Adipocyte (in vitro differentiated cells): ENCODE data around the gene FKBP5.

Source experiments
- DNase-seq: peaks from one replicate; pipeline ENCODE4 v3.0.0-alpha.2; 2015; ENCODE audit warnings: low read depth
- H3K27me3 ChIP-seq: replicated peaks from 2 replicates; pipeline ENCODE4 v1.7.0; 2013; ENCODE audit warnings: mild to moderate bottlenecking, low read length, moderate library complexity; ENCODE audit not compliant: control insufficient read depth, insufficient read depth
- H3K36me3 ChIP-seq: 2 replicates; pipeline ENCODE4 v1.7.0; 2013; ENCODE audit warnings: low read length, mild to moderate bottlenecking, moderate library complexity; ENCODE audit not compliant: control insufficient read depth, insufficient read depth, severe bottlenecking
- H3K4me1 ChIP-seq: 2 replicates; pipeline ENCODE4 v1.7.0; 2013; ENCODE audit warnings: mild to moderate bottlenecking, low read length, moderate library complexity; ENCODE audit not compliant: control insufficient read depth, insufficient read depth
- H3K4me3 ChIP-seq: 2 replicates; pipeline ENCODE4 v1.7.0; 2013; ENCODE audit warnings: mild to moderate bottlenecking, low read length, moderate library complexity
- H3K9ac ChIP-seq: 2 replicates; pipeline ENCODE4 v1.7.0; 2013; ENCODE audit warnings: mild to moderate bottlenecking, low read length, moderate library complexity
- H3K9me3 ChIP-seq: 2 replicates; pipeline ENCODE4 v1.7.0; 2013; ENCODE audit warnings: mild to moderate bottlenecking, low read length, moderate library complexity; ENCODE audit not compliant: control insufficient read depth

Gene FKBP5

DNA sequence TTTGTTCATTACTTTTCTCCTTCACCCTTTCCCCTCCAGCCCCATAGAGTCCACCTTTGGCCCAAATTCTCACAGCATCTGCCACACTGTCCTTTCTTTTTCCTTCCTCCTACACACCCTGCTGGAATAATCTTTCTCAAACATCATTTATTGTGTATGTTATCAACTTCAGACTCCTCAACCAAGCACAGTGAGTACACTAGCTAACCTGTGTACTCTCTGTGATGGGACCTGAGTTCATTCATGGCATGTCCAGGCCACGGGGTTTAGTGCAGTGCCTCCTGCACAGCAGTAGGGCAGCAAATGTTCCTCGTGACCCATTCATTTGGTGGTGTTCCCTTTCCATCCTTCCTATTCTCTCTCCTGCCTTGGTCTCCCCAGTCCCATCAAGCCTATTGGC, 41.0 kb upstream of the FKBP5 start:
- H3K27me3 ChIP-seq: no peaks in the 10 kb centered on the region
- peaks cover 68% of the 10 kb centered on the region for H3K4me1 ChIP-seq
- H3K9ac ChIP-seq: peak overlapping the region; percentile 96
- H3K36me3 ChIP-seq: no peaks in the 10 kb centered on the region
- no peak overlapping the region for H3K4me3 ChIP-seq
- no peak for DNase-seq
- no peaks in the 10 kb centered on the region for H3K9me3 ChIP-seq

DNA sequence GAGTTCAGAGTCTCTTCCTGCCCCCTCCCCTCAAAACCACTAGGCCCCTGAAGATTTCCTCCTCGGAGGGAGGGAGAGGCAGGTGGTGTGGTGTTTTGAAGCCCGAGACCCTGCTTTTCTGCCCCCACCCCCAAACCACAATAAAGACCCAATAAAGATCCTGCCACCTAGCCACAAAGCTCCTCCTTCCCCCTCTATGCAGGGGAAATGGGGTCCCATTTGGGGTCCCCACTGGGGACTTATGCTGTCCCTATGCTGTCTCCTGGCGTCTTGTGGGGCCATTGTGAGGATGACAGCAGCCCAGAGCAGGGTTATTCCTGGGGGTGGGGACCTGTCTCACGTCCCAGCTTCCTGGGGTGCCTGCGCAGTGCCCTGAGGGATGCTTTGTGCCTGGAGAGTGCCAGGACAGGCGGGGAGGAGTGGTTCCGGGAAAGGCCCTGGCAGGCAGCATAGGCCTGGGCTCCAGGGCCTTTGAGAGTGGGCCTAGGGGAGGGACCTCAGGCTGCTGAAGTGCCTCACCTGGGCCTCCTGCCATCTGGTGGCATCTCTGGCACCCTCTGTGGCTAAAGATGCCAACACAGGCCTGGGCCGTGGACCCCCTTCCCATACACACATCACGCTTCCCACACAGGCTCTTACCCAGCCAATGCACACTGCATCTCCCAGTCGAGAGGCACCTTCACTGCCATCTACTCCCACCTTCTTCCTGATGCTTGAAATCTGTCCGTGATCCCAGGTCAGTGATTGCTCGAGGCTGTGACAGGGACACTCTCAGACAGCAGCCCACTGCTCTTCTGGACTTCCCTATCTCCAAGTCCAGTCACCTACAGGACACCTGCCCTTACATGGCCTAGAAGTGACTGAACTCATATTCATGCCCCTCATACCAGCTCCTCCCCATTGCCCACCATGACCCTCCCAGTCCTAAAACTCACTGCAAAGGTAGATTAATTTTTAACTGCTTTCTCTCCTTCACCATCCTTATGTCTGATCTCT, 40.3 kb upstream of the FKBP5 start:
- no peaks in the 10 kb centered on the region for H3K9me3 ChIP-seq
- no peaks in the 10 kb centered on the region for H3K36me3 ChIP-seq
- H3K27me3 ChIP-seq: no peaks in the 10 kb centered on the region
- H3K4me1 ChIP-seq: peaks cover 75% of the 10 kb centered on the region
- peak overlapping the region; percentile 96 for H3K9ac ChIP-seq
- peak overlapping the region; percentile 73 for H3K4me3 ChIP-seq
- DNase-seq: no peak

DNA sequence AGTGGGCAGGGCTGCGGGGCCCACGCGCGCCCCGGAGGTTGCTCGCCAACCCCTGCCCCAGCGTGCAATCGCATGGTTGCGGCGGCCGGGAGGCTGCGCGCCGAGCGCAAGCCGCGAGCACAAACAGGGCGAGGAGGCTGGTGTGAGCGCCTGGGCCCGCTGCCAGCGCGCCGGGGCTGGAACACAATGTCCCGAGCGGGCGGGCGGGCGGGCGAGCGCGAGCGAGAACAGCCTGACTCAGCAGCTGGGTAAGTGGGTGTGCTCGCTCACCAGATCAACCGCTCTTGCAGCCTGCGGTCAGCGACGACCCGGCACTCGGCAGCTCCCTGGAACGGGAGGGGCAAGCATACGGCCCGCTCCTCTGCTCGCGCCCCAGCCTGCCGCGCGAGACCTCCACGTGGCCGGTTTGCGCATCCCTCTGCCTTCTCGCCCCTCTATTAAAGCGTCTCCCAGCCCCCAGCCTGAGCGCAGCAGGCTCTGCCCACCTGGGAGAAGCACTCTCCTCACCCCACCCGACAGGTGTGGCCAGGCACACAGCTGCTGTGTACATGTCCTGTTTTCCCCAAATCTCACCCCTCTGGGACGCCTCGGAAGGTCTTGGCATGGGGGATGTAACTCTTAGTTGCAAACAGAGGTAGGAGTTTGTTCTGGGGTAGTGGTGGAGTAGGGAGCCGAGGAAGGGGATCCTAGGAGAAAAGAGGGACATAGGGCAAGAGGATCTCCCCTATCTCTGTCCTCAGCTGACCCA, 39.4 kb upstream of the FKBP5 start:
- H3K4me1 ChIP-seq: peaks cover 80% of the 10 kb centered on the region
- peak overlapping the region; percentile 78 for H3K4me3 ChIP-seq
- no peaks in the 10 kb centered on the region for H3K27me3 ChIP-seq
- no peaks in the 10 kb centered on the region for H3K9me3 ChIP-seq
- peak; percentile 98 for DNase-seq
- H3K36me3 ChIP-seq: no peaks in the 10 kb centered on the region
- H3K9ac ChIP-seq: peak overlapping the region; percentile 96

DNA sequence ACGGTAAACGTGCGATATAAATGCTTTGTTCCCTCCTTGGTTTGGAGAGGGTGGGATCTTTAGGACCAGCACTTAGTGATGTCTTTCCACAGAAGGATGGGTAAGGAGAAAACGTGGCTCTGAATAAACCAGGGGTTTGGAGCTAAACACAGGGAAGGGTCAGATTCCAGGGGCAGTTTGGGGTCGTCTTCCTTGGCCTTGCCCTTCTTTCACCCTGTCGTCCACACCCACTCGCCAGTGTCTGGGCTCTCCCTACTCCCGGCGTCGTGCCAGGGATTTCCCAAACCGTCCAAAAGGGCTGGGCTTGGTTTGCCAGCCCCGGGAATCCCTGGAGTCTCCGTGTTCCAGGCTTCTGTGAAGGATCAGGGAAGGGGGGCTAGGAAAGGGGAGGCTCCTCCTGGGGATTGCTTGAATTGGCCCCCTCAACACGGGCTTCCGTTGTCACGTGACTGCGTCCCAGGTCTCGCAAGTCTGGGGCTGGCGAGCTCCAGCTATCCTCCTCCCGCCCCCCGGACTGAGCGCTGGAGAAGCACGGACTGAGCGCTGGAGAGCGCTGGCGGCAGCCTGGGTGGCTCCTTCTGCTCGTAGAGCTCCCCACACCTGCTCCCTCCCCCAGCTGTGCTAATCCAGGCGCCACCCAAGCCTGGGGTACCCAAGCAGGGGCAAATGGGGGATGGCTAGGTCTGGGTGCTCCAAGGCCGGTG, 38.7 kb upstream of the FKBP5 start:
- H3K4me3 ChIP-seq: peak overlapping the region; percentile 78
- peaks cover 77% of the 10 kb centered on the region for H3K4me1 ChIP-seq
- no peaks in the 10 kb centered on the region for H3K27me3 ChIP-seq
- H3K9ac ChIP-seq: peak overlapping the region; percentile 96
- DNase-seq: peak; percentile 88
- no peaks in the 10 kb centered on the region for H3K9me3 ChIP-seq
- no peaks in the 10 kb centered on the region for H3K36me3 ChIP-seq

DNA sequence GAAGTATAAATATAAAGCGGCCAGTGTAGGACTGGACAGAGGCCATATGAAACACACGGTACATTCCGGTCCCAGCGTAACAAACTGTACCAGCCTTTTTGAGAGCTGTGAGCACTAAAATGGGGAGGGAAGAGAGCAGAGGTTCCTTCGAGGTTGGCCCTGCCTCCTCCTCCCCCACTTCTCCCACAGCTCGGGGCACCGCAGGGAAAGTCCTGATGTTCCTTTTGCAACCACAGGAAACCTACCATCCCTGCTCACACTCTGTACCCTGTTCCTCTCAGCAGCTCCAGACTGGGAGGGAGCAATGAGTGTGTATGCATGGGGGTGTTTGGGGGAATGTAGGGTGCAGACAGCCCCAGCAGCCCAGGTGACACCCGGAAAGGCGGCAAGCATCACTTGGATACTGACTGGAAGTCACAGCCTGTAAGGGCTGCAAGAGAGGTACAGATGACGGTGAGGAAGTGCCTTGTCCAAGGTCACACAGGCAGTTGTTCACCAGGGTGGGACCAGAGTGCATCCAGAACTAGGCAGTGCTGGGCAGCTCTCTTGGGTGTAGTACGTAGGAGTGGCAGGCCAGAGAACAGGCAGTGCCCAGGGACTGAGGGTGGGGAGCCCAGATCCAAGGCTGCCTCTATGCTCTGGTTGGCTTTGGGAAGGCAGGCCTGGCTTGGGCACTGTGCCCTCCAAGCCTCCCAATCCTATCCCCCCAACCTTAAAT, 37.2 kb upstream of the FKBP5 start:
- peaks cover 79% of the 10 kb centered on the region for H3K4me1 ChIP-seq
- peak overlapping the region; percentile 35 for H3K4me3 ChIP-seq
- no peaks in the 10 kb centered on the region for H3K9me3 ChIP-seq
- DNase-seq: peak; percentile 67
- no peaks in the 10 kb centered on the region for H3K36me3 ChIP-seq
- H3K27me3 ChIP-seq: no peaks in the 10 kb centered on the region
- peak overlapping the region; percentile 96 for H3K9ac ChIP-seq

DNA sequence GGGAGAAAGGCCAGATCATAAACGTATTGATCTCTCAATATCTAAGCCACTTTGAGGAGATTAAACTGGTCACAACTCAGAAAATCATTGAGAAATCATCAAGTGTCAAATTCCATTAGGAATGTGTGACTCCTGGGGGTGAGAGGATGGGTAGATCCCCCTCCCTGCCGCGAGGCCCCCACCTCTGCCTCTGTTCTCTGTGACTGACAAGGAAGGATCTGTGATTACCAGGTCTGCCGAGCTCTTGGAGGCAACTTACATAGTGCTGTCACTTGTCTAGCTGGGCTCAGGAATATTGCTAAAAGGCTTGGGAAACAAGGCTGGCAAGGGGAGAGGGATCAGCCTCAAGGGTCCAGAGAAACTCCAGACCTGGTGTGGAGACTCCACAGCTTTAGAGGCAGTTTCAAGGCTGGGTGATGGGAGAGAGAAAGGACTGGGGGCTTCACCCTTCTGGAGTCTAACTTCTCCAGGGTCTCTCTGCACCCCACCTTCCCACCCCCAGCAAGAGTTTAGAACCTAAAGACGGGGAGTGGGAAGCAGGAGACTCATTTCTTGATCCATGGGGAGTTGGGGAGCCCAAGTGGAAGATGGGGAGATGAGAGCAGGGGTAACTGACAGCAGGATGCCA, 36.5 kb upstream of the FKBP5 start:
- peak overlapping the region; percentile 35 for H3K4me3 ChIP-seq
- H3K9me3 ChIP-seq: no peaks in the 10 kb centered on the region
- peak overlapping the region; percentile 96 for H3K9ac ChIP-seq
- H3K27me3 ChIP-seq: no peaks in the 10 kb centered on the region
- DNase-seq: no peak
- H3K36me3 ChIP-seq: no peaks in the 10 kb centered on the region
- H3K4me1 ChIP-seq: peaks cover 78% of the 10 kb centered on the region

DNA sequence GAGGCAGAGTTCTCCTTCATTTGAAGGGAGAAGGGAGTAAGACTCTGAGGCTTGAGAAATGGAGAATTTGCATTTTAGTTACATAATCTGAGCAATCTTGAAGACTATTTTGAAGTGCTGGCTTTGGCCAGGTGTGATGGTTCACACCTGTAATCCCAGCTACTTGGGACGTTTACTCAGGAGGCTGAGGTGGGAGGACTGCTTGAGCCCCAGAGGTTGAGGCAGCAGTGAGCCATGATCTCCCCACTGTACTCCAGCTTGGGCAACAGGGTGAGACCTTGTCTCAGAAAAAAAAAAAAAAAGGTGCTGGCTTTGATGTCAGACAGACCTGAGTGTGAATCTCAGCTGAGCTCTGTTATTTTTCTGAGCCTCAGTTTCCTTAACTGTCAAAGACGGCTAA, 35.8 kb upstream of the FKBP5 start:
- peaks cover 78% of the 10 kb centered on the region for H3K4me1 ChIP-seq
- H3K9me3 ChIP-seq: no peaks in the 10 kb centered on the region
- no peaks in the 10 kb centered on the region for H3K27me3 ChIP-seq
- H3K36me3 ChIP-seq: no peaks in the 10 kb centered on the region
- no peak overlapping the region for H3K4me3 ChIP-seq
- H3K9ac ChIP-seq: peak overlapping the region; percentile 3
- no peak for DNase-seq

DNA sequence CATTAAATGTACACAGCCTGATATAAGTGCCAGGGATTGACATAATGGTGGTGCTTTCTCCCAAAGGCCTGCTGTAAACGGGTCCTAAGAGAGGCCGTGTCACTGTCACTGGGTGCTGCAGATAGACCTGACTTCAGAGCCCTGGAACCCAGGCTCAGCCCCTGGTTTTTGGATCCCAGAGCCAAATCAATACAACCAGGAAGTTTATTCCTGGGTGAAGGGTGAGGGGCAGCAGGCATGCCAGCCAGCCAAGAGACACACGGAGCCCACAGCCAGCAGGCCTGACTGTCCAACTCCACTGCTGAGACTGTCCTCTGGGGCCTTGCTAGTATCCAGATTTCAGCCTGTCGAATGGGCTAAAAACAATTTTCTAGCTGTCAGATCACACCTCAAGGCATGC, 35.3 kb upstream of the FKBP5 start:
- Histone ChIP-seq H3K4me1 (peaks cover 74% of the 10 kb centered on the region), H3K9ac (peak overlapping the region; percentile 3)
- no peak for DNase-seq

DNA sequence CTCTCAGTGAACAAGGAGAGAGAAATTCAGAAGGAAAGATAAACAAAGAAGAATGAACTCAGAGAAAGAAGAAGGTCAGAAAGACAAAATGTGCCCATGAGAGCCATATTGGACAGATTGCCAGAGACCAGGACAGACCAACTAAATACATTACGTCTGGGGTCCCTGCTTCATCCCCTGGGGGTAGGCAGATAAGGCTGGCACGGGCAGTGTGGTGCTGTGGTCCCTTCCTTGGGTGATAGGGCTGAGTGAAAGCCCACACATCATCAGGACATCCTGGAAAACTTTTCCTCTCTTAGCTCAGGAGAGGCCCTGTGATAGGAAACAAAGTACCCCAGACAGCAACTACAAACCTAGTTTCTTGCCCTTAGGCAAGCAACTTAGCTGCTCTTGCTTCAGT, 34.9 kb upstream of the FKBP5 start:
- H3K9me3 ChIP-seq: no peaks in the 10 kb centered on the region
- H3K4me1 ChIP-seq: peaks cover 69% of the 10 kb centered on the region
- peak overlapping the region; percentile 3 for H3K9ac ChIP-seq
- no peak for DNase-seq
- H3K4me3 ChIP-seq: no peak overlapping the region
- no peaks in the 10 kb centered on the region for H3K27me3 ChIP-seq
- H3K36me3 ChIP-seq: no peaks in the 10 kb centered on the region

More for the DNA sequence above, 35.3 kb upstream of the FKBP5 start:
- Histone ChIP-seq H3K36me3 (no peaks in the 10 kb centered on the region), H3K27me3 (no peaks in the 10 kb centered on the region), H3K9me3 (no peaks in the 10 kb centered on the region), H3K4me3 (no peak overlapping the region)

DNA sequence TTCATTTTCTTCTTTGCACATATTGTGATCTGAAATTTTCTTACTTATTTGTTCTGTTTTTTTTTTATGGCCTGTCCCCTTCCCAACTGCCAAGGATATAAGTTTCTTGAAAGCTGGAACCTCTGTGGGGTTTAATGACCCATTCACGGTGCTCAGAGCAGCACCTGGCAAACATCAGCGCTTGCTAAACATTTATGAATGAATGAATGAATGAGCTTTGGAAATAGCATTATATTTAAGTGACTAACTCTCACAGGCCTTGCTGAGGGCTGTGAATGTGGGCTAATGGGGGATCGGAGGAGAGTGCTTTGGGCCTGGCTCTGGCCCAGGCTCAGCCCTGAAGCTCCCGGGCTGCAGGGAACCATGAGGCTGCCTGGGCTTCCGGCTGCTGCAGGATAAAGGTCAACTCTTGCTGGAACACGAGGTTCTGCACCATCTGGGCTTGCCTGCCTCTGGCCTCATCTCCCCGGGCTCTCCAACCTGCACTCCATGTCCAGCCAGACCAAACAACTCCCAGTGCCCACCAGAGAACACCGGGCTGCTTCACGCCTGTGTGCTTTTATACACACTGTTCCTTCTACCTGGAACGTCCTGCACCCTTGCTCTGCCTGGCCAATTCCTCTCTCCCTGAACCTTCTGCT, 33.5 kb upstream of the FKBP5 start:
- peaks cover 61% of the 10 kb centered on the region for H3K4me1 ChIP-seq
- H3K27me3 ChIP-seq: no peaks in the 10 kb centered on the region
- peak overlapping the region; percentile 50 for H3K9ac ChIP-seq
- no peak overlapping the region for H3K4me3 ChIP-seq
- H3K9me3 ChIP-seq: no peaks in the 10 kb centered on the region
- no peaks in the 10 kb centered on the region for H3K36me3 ChIP-seq
- DNase-seq: no peak
